Hematopoietic multipotent progenitor cell treated with erythropoietin and hydrocortisone succinate and interleukin-3 and kit ligand, for 6 days (in vitro differentiated cells): Measurements from ENCODE around the gene NEU1.
"Not testable (repeated sequence)": the region's sequence is repeated elsewhere in the genome, so short reads cannot be mapped to it uniquely, and the experiment has no call there.

Experiments used
- DNase-seq: peaks from one replicate; pipeline ENCODE4 v3.0.0-alpha.2; 2015

Gene NEU1

DNA sequence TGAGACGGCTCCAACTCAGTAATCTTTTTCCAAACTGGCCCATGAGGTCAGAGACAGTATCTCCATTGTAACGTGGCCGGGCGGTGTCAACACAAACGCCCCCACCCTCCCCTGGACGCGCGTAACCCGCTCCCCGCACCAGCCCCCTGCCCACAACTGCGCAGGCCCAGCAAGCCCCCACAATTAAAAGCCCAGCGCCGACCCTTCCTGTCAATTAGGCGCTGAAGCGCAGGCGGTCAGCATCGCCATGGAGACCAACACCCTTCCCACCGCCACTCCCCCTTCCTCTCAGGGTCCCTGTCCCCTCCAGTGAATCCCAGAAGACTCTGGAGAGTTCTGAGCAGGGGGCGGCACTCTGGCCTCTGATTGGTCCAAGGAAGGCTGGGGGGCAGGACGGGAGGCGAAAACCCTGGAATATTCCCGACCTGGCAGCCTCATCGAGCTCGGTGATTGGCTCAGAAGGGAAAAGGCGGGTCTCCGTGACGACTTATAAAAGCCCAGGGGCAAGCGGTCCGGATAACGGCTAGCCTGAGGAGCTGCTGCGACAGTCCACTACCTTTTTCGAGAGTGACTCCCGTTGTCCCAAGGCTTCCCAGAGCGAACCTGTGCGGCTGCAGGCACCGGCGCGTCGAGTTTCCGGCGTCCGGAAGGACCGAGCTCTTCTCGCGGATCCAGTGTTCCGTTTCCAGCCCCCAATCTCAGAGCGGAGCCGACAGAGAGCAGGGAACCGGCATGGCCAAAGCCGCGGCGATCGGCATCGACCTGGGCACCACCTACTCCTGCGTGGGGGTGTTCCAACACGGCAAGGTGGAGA, 47.4 kb downstream of the NEU1 start, which contains the start of the genes HSPA1A and HSPA1L:
Gene HSPA1A (plus strand): TSS at position 519 of the 814 bp plus-strand sequence. CDS start 214 bp downstream, at position 733.
Gene HSPA1L (minus strand): TSS at position 259 of the 814 bp plus-strand sequence. CDS start 3,311 bp downstream, outside the sequence.
- peak; percentile 93 for DNase-seq

DNA sequence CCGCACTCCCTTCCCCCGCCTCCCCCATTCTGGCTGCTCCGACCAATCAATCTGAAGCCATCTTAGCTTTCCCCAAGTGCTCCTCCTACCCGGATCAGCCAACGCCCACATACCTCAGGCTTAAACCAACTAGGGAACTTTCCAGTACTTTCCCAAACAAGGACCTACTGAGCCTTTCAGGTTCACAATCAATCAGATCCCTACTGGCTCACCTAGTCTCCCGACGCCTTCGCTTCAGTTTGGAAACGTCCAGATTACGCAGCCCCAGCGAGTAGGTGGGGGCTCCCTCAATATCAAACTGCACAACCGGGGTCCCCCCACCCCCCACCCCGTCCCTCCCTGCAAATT, 48.0 kb downstream of the NEU1 start:
- DNase-seq: peak; percentile 94

DNA sequence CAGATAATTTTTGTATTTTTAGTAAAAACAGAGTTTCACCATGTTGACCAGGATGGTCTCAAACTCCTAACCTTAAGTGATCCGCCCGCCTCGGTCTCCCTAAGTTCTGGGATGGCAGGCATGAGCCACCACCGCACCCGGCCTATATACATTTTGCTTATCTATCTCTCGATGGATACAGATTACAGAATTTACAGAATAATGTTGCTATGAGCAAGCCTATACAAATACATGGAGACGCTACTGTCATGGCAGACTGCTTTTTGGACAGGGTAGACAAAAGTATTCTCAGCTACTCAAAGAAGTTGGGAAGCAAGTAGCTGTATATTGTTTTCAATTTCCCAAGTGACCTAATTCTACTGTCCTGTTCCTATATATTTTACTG, 49.2 kb downstream of the NEU1 start:
- no peak for DNase-seq

DNA sequence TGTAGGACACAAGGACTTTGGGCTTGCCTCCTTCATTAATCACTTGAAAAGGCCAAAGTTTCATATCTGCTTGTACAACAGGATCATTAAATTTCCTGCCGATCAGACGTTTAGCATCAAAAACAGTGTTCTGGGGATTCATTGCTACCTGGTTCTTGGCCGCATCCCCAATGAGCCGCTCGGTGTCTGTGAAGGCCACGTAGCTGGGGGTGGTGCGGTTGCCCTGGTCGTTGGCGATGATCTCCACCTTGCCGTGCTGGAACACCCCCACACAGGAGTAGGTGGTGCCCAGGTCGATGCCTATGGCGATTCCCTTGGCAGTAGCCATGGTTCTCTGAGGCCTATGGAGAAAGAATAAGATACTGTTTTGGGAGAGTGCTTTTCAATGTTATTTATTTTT, 51.0 kb downstream of the NEU1 start:
- DNase-seq: no peak

DNA sequence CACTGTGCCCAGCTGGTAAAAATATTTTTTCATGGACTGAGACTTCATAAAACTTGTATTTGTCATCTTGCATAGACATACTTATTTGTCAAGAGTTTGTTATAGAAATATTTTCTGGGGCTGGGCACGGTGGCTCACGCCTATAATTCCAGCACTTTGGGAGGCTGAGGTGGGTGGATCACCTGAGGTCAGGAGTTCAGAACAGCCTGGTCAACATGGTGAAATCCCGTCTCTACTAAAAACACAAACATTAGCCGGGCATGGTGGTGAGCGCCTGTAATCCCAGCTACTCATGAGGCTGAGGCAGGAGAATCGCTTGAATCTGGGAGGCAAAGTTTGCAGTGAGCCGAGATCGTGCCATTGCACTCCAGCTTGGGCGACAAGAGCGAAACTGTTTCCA, 54.0 kb downstream of the NEU1 start:
- DNase-seq: not testable (repeated sequence)
